OCI-LY3 (cell line): ENCODE data around the gene TMEM59L.

Experiments
- H2AFZ ChIP-seq: fragments of 200-600, 300-600 bp; shearing (Covaris generic); 2 replicates; pipeline ENCODE4 v1.6.0; 2014; ENCODE audit warnings: antibody characterized with exemption, low read depth, low read length
- H3K27ac ChIP-seq: fragments of 200-600, 300-600 bp; sonication (generic); 2 replicates; pipeline ENCODE4 v1.5.1; 2014; ENCODE audit warnings: mild to moderate bottlenecking, low read length, moderate library complexity, mixed read lengths
- H3K27me3 ChIP-seq: fragments of 200-600, 300-600 bp; sonication (generic); 2 replicates; pipeline ENCODE4 v1.6.1; 2014; ENCODE audit warnings: low read depth, low read length, mixed read lengths
- H3K36me3 ChIP-seq: fragments of 200-600, 300-600 bp; sonication (generic); replicated peaks from 2 replicates; pipeline ENCODE3; 2014; ENCODE audit warnings: low read depth, low read length, mixed read lengths
- H3K4me1 ChIP-seq: fragments of 300-600, 200-600 bp; sonication (generic); 2 replicates; pipeline ENCODE4 v1.6.1; 2014; ENCODE audit warnings: low read length, mixed read lengths
- H3K4me2 ChIP-seq: fragments of 200-600, 300-600 bp; sonication (generic); 2 replicates; pipeline ENCODE4 v1.6.1; 2014; ENCODE audit warnings: low read length, mixed read lengths
- H3K4me3 ChIP-seq: fragments of 300-600, 200-600 bp; sonication (generic); 2 replicates; pipeline ENCODE4 v1.5.1; 2014; ENCODE audit warnings: antibody characterized with exemption, mild to moderate bottlenecking, low read length, moderate library complexity
- H3K79me2 ChIP-seq: fragments of 300-600, 200-600 bp; shearing (Covaris generic); 2 replicates; pipeline ENCODE4 v1.6.1; 2014; ENCODE audit warnings: mild to moderate bottlenecking, low read length, mixed read lengths
- H3K9ac ChIP-seq: fragments of 300-600, 200-600 bp; shearing (Covaris generic); 2 replicates; pipeline ENCODE4 v1.6.0; 2014; ENCODE audit warnings: mild to moderate bottlenecking, low read length, moderate library complexity
- H3K9me3 ChIP-seq: fragments of 200-600, 300-600 bp; shearing (Covaris generic); 2 replicates; pipeline ENCODE4 v1.6.1; 2014; ENCODE audit warnings: low read length, mixed read lengths; ENCODE audit not compliant: insufficient read depth
- H4K20me1 ChIP-seq: fragments of 200-600, 300-600 bp; sonication (generic); 2 replicates; pipeline ENCODE4 v1.6.1; 2016; ENCODE audit warnings: low read length, mixed read lengths; ENCODE audit not compliant: insufficient read depth
- CTCF ChIP-seq: fragments of 200-600, 300-600 bp; sonication (generic); IDR thresholded peaks from 2 replicates; pipeline ENCODE4 v1.5.1; 2014; ENCODE audit warnings: antibody characterized with exemption, low read length, low read depth
- EZH2phosphoT487 ChIP-seq: fragments of 200-600 bp; shearing (Covaris generic); IDR thresholded peaks from 2 replicates; pipeline ENCODE4 v1.6.1; 2018; ENCODE audit warnings: antibody characterized with exemption, mixed run types, low read depth

TMEM59L gene

GRCh38 chr19:18607226-18608101, 5.2 kb upstream of the TMEM59L start:
- Histone ChIP-seq H3K27ac (no peak overlapping the region), H2AFZ (no peak overlapping the region), H3K4me1 (no peaks in the 10 kb centered on the region), H3K9me3 (no peaks in the 10 kb centered on the region), H3K9ac (no peak overlapping the region), H3K4me2 (no peak overlapping the region), H3K27me3 (peaks cover 34% of the 10 kb centered on the region), H3K36me3 (no peaks in the 10 kb centered on the region), H3K4me3 (no peak overlapping the region), H3K79me2 (no peaks in the 10 kb centered on the region), H4K20me1 (no peaks in the 10 kb centered on the region)
- TF ChIP-seq CTCF (no peak), EZH2phosphoT487 (no peak)

DNA sequence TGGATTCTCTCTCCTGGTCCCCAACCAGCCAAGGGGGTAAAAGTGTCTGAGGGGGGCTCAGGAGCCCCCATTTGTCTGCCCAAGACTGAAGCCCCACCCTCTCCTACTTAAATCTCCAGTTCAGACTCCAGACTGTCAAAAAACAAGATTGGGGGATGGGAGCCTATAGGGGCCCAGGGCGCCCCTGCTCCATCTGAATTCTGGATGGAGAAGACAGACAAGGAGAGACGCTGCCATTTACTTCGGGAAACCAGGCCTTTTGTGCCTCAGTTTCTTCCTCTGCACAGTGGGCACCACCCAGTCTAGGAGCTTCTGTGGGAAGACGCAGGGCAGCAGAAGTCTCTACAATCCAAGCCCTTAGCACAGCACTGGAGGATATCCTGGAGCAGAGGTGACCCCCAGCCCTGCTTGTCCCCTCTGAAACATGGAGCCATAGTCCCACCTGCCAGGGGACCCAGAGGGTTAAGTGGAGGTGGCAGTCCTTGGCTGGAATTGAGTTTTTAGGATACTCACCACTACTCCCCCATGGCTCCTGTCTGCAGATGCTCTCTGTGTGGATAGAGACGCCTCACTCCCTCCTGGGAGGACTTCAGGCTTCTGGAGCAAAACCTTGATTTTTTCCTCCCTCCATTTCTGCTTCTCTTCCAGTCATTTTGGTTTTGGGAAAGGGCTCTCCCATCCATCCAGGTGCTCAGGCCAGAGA, 4.4 kb upstream of the TMEM59L start:
- no peak overlapping the region for H3K4me3 ChIP-seq
- H3K4me1 ChIP-seq = no peaks in the 10 kb centered on the region
- H3K9ac ChIP-seq = no peak overlapping the region

GRCh38 chr19:18608805-18609716, 3.6 kb upstream of the TMEM59L start:
- Histone ChIP-seq H2AFZ (no peak overlapping the region), H3K9ac (no peak overlapping the region), H4K20me1 (no peaks in the 10 kb centered on the region), H3K79me2 (no peaks in the 10 kb centered on the region), H3K9me3 (no peaks in the 10 kb centered on the region), H3K4me1 (no peaks in the 10 kb centered on the region), H3K36me3 (no peaks in the 10 kb centered on the region), H3K27ac (no peak overlapping the region), H3K4me2 (no peak overlapping the region), H3K27me3 (peaks cover 44% of the 10 kb centered on the region), H3K4me3 (no peak overlapping the region)
- TF ChIP-seq EZH2phosphoT487 (no peak), CTCF (no peak)

More for the DNA sequence above, 4.4 kb upstream of the TMEM59L start:
- no peak overlapping the region for H3K4me2 ChIP-seq
- H3K27ac ChIP-seq = no peak overlapping the region
- no peaks in the 10 kb centered on the region for H3K36me3 ChIP-seq
- no peak overlapping the region for H2AFZ ChIP-seq
- TF ChIP-seq EZH2phosphoT487 (no peak), CTCF (no peak)
- no peaks in the 10 kb centered on the region for H3K9me3 ChIP-seq
- peaks cover 38% of the 10 kb centered on the region for H3K27me3 ChIP-seq
- no peaks in the 10 kb centered on the region for H4K20me1 ChIP-seq
- no peaks in the 10 kb centered on the region for H3K79me2 ChIP-seq
